Measurements from ENCODE around the gene SCN3B. TPM values are rescaled to one million over a fixed set of nuclear protein-coding genes. Genes with fewer than 3 reads are reported as not detected.
A peak's percentile ranks its signal among the peaks of the same experiment; 100 is the strongest.

The SCN3B gene
- total RNA-seq, 1 donor from 2014 or later = not detected

- no peak overlapping the region for H3K9ac ChIP-seq
- no peaks in the 10 kb centered on the region for H3K9me3 ChIP-seq (ENCODE audit: low read depth)
- no peak overlapping the region for H3K4me2 ChIP-seq
- no peaks in the 10 kb centered on the region for H3F3A ChIP-seq (ENCODE audit: low read depth)
- H3K27me3 Mint-ChIP-seq (ENCODE audit: insufficient read depth, low read depth) = no peaks in the 10 kb centered on the region
- H3K79me2 ChIP-seq (ENCODE audit: low read depth) = no peaks in the 10 kb centered on the region
- no peak overlapping the region for H3K4me3 ChIP-seq
- TF ChIP-seq, protein P1, sequence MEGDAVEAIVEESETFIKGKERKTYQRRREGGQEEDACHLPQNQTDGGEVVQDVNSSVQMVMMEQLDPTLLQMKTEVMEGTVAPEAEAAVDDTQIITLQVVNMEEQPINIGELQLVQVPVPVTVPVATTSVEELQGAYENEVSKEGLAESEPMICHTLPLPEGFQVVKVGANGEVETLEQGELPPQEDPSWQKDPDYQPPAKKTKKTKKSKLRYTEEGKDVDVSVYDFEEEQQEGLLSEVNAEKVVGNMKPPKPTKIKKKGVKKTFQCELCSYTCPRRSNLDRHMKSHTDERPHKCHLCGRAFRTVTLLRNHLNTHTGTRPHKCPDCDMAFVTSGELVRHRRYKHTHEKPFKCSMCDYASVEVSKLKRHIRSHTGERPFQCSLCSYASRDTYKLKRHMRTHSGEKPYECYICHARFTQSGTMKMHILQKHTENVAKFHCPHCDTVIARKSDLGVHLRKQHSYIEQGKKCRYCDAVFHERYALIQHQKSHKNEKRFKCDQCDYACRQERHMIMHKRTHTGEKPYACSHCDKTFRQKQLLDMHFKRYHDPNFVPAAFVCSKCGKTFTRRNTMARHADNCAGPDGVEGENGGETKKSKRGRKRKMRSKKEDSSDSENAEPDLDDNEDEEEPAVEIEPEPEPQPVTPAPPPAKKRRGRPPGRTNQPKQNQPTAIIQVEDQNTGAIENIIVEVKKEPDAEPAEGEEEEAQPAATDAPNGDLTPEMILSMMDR (IDR thresholded peaks at IDR 0.05) = no peak
- TF ChIP-seq EZH2 (IDR thresholded peaks at IDR 0.05) = no peak
- TF ChIP-seq EZH2phosphoT487 (IDR thresholded peaks at IDR 0.05) = no peak
- H3K4me3 Mint-ChIP-seq = no peak overlapping the region
- no peaks in the 10 kb centered on the region for H3K9me3 Mint-ChIP-seq
- H3K36me3 Mint-ChIP-seq = peaks cover 22% of the 10 kb centered on the region
- DNase-seq (ENCODE audit: low spot score) = no peak
- no peaks in the 10 kb centered on the region for H3K4me1 ChIP-seq
- H4K20me1 ChIP-seq (ENCODE audit: low read depth) = no peaks in the 10 kb centered on the region
- H3K27me3 ChIP-seq = no peaks in the 10 kb centered on the region
- H3K27ac ChIP-seq = peak overlapping the region; percentile 5
- no peak overlapping the region for H3K27ac Mint-ChIP-seq
- no peaks in the 10 kb centered on the region for H3K36me3 ChIP-seq
- H2AFZ ChIP-seq (replicated peaks) = no peak overlapping the region
- H3K4me1 Mint-ChIP-seq = no peaks in the 10 kb centered on the region
Observed at GRCh38 chr11:123622576-123622975, 31.8 kb downstream of the SCN3B start.

- no peak overlapping the region for H3K4me2 ChIP-seq
- no peak overlapping the region for H3K27ac ChIP-seq
- H3K36me3 ChIP-seq = no peaks in the 10 kb centered on the region
- TF ChIP-seq EZH2phosphoT487 (IDR thresholded peaks at IDR 0.05) = no peak
- TF ChIP-seq, protein P1 (IDR thresholded peaks at IDR 0.05) = no peak
- no peak for TF ChIP-seq EZH2 (IDR thresholded peaks at IDR 0.05)
- H3K4me1 ChIP-seq = peaks cover 3% of the 10 kb centered on the region
- no peak for DNase-seq (ENCODE audit: low spot score)
- no peaks in the 10 kb centered on the region for H3K79me2 ChIP-seq (ENCODE audit: low read depth)
- H3K27me3 Mint-ChIP-seq (ENCODE audit: insufficient read depth, low read depth) = no peaks in the 10 kb centered on the region
- H3K27ac Mint-ChIP-seq = no peak overlapping the region
- no peaks in the 10 kb centered on the region for H3K27me3 ChIP-seq
- H3K9me3 Mint-ChIP-seq = no peaks in the 10 kb centered on the region
- H3F3A ChIP-seq (ENCODE audit: low read depth) = no peaks in the 10 kb centered on the region
- no peak overlapping the region for H2AFZ ChIP-seq (replicated peaks)
- H3K4me1 Mint-ChIP-seq = no peaks in the 10 kb centered on the region
- H3K4me3 ChIP-seq = no peak overlapping the region
- H3K36me3 Mint-ChIP-seq = peaks cover 17% of the 10 kb centered on the region
- peaks cover 3% of the 10 kb centered on the region for H4K20me1 ChIP-seq (ENCODE audit: low read depth)
- H3K9ac ChIP-seq = no peak overlapping the region
- no peaks in the 10 kb centered on the region for H3K9me3 ChIP-seq (ENCODE audit: low read depth)
- H3K4me3 Mint-ChIP-seq = no peak overlapping the region
Observed at GRCh38 chr11:123616505-123617198, 37.8 kb downstream of the SCN3B start.

DNA sequence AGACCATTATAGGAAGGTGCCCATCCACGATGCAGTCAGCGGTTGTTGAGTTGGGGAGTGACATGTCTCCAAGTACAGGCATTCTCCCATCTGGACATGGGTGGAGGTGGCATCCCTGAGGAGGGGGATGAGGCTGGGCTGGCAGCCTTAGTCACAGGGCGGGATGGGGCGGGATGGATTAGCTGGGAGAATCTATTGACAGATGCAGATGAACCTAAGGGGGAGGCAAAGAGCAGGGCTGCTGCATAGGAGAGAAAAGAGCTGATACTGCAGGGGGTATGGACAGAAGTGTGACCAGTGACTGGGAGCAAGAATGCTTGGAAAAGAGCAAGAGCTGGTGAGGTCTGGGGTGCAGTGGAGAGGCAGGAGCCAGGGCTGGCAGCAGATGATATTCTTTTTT, 42.7 kb downstream of the SCN3B start:
- H3K9ac ChIP-seq = no peak overlapping the region
- peaks cover 7% of the 10 kb centered on the region for H4K20me1 ChIP-seq (ENCODE audit: low read depth)
- H2AFZ ChIP-seq (replicated peaks) = no peak overlapping the region
- H3K27me3 ChIP-seq = no peaks in the 10 kb centered on the region
- Mint-ChIP-seq H3K27me3 (ENCODE audit: insufficient read depth, low read depth) (peaks cover 2% of the 10 kb centered on the region), H3K36me3 (peaks cover 25% of the 10 kb centered on the region), H3K9me3 (no peaks in the 10 kb centered on the region), H3K27ac (no peak overlapping the region), H3K4me3 (no peak overlapping the region), H3K4me1 (no peaks in the 10 kb centered on the region)
- no peaks in the 10 kb centered on the region for H3K79me2 ChIP-seq (ENCODE audit: low read depth)
- H3K4me3 ChIP-seq = no peak overlapping the region
- no peak overlapping the region for H3K4me2 ChIP-seq
- peaks cover 5% of the 10 kb centered on the region for H3K4me1 ChIP-seq
- TF ChIP-seq EZH2 (IDR thresholded peaks at IDR 0.05) (no peak), EZH2phosphoT487 (IDR thresholded peaks at IDR 0.05) (no peak)
- TF ChIP-seq, protein P1 (IDR thresholded peaks at IDR 0.05) = no peak
- no peaks in the 10 kb centered on the region for H3K36me3 ChIP-seq
- H3K27ac ChIP-seq = no peak overlapping the region
- H3F3A ChIP-seq (ENCODE audit: low read depth) = no peaks in the 10 kb centered on the region
- peak; percentile 32 for DNase-seq (ENCODE audit: low spot score)
- H3K9me3 ChIP-seq (ENCODE audit: low read depth) = no peaks in the 10 kb centered on the region

All from neural progenitor cell (in vitro differentiated cells).